ENCODE results near the gene CYP2D6. TPM values are rescaled to one million over a fixed set of nuclear protein-coding genes. Genes with fewer than 3 reads are reported as not detected.

The CYP2D6 gene
- total and polyA plus RNA-seq, 2 of the 13 experiments (the other 11 are each of a cell fraction or from before 2014, with no cell fraction given) = 1.0 to 3.7 TPM

DNA sequence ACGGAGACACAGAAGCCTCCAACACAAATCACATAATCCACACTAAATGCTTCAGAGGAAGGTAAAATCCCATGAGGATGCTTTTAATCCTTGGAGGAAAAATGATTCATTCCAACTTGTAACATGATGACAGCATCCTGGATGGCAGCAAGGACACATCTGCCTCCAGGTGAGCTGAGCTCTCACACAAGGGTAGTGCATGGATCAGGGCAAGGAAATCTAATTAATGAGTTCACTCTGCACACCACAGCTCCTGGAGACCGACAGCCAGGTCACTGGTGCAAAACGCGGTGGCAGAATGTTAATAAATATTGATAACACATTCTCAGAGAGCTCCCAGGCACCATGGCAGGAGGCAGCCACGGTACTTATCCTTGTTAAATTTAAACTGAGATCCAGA is 40.3 kb upstream of the CYP2D6 start (continued):
- no peak for TF ChIP-seq TSC22D2 (CRISPR knock-in tag; IDR thresholded peaks at IDR 0.05; ENCODE audit: borderline replicate concordance)

DNA sequence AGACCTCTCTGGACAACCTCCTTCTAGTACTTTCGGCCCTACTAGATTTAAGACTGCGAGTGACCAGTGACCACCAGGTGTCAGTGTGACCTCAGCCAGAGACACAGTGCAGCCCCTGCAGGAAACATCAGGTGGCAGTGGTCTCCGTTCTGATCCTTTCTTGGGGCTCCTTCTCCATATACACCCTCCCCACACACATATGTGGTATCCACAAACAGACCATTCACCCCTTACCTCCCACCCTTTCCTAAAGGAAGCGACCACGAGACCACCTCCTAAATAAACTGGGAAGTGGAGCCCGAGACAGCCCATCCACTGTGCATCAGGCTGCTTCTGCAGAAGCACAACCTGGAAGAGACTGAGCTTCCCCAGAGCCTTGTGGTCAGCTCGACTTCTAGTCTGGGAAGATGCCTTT is 38.5 kb upstream of the CYP2D6 start:
- H3K4me1 ChIP-seq (ENCODE audit: insufficient read depth, low read length) = peaks cover 26% of the 10 kb centered on the region
- no peaks in the 10 kb centered on the region for H3K27me3 ChIP-seq (ENCODE audit: control insufficient read depth in 1 of 2, insufficient read depth in 2 of 2, low read length in 2 of 2)
- no peaks in the 10 kb centered on the region for H3K9me3 ChIP-seq (ENCODE audit: low read length)
- no peak overlapping the region for H3K9ac ChIP-seq (ENCODE audit: insufficient read depth, low read depth, low read length)
- no peak overlapping the region for H3K4me2 ChIP-seq (ENCODE audit: low read depth, low read length)
- FAIRE-seq = peak; percentile 88
- BruUV-seq (replicated peaks) = no TSS peak
- H3K36me3 ChIP-seq (replicated peaks in 1 of 2; ENCODE audit: control insufficient read depth in 1 of 2, insufficient read depth in 2 of 2, low read length in 2 of 2) = peaks cover 27 to 40% of the 10 kb centered on the region in 2 experiments; a peak in 4 of 5 replicates
- ATAC-seq = peak; percentile 85
- peak; percentile 71 for DNase-seq (ENCODE audit: low spot score)
- CTCF ChIA-PET (ENCODE audit: low intra/inter-chr PET ratio, low total read pairs) = interaction anchor here (0.6 to 3.2 kb wide), 7 partner anchors 101 to 304 kb away, joined by 3 to 46 read pairs (median 5); partner anchors contain the start of gene TCF20
- in situ Hi-C loops (cut with HindIII; ENCODE audit: extremely low pct_ligation_motif_present, low pct_unique_long_range_greater_than_20kb) (loop anchor here (5.0 kb wide), 1 partner anchor 273 kb away; no protein-coding TSS in a partner anchor), intact Hi-C loops (cut with micrococcal nuclease; ENCODE audit: unreplicated experiment) (loop anchor here (1.0 kb wide), 2 partner anchors 145 to 269 kb away; no protein-coding TSS in a partner anchor)
- POLR2A ChIA-PET = no interaction called here
- H2AFZ ChIP-seq (ENCODE audit: low read length) = no peak overlapping the region
- H4K20me1 ChIP-seq (ENCODE audit: insufficient read depth, low read length) = peaks cover 19% of the 10 kb centered on the region; the same call in 1 of the 2 replicates
- 60% methylated on average over 7 of the region's 7 CpGs for WGBS (ENCODE audit: low lambda C conversion rate)
- no peak overlapping the region for H3K4me3 ChIP-seq (replicated peaks in 1 of 3; ENCODE audit: insufficient read depth in 1 of 3, low read depth in 2 of 3, low read length in 3 of 3)
- no peak overlapping the region for H3K27ac ChIP-seq (ENCODE audit: extremely low read length, insufficient read depth, low read length)
- H3K79me2 ChIP-seq (ENCODE audit: insufficient read depth, low read length) = peaks cover 7% of the 10 kb centered on the region
- no peak for TF ChIP-seq REXO4 (CRISPR knock-in tag; IDR thresholded peaks at IDR 0.05; ENCODE audit: borderline replicate concordance)
- TF ChIP-seq, protein P1, sequence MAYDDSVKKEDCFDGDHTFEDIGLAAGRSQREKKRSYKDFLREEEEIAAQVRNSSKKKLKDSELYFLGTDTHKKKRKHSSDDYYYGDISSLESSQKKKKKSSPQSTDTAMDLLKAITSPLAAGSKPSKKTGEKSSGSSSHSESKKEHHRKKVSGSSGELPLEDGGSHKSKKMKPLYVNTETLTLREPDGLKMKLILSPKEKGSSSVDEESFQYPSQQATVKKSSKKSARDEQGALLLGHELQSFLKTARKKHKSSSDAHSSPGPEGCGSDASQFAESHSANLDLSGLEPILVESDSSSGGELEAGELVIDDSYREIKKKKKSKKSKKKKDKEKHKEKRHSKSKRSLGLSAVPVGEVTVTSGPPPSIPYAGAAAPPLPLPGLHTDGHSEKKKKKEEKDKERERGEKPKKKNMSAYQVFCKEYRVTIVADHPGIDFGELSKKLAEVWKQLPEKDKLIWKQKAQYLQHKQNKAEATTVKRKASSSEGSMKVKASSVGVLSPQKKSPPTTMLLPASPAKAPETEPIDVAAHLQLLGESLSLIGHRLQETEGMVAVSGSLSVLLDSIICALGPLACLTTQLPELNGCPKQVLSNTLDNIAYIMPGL (CRISPR knock-in tag; IDR thresholded peaks at IDR 0.05; ENCODE audit: borderline replicate concordance in 1 of 2, low read depth in 1 of 2) = peak in 1 of 2 experiments; percentile 33; a peak in 1 of 4 replicates
- TF ChIP-seq ZNF816 (CRISPR knock-in tag; IDR thresholded peaks at IDR 0.05; ENCODE audit: borderline replicate concordance) = no peak
- no peak for TF ChIP-seq SSRP1 (CRISPR knock-in tag; IDR thresholded peaks at IDR 0.05)
- no peak for TF ChIP-seq ZNF616 (CRISPR knock-in tag; IDR thresholded peaks at IDR 0.05; ENCODE audit: low read depth)
- TF ChIP-seq HIVEP1 (CRISPR knock-in tag; IDR thresholded peaks at IDR 0.05) = no peak
- no peak for TF ChIP-seq ZNF546 (CRISPR knock-in tag; conservative IDR thresholded peaks at IDR 0.05)
- TF ChIP-seq SP1 (IDR thresholded peaks at IDR 0.05) = no peak
- no peak for TF ChIP-seq SP1 (CRISPR knock-in tag; IDR thresholded peaks at IDR 0.05)
- no peak for TF ChIP-seq ZNF530 (CRISPR knock-in tag; IDR thresholded peaks at IDR 0.05; ENCODE audit: low read depth)
- TF ChIP-seq FOSL2 (CRISPR knock-in tag; IDR thresholded peaks at IDR 0.05) = peak; percentile 40; the same call in 1 of the 2 replicates
- TF ChIP-seq RXRB (CRISPR knock-in tag; IDR thresholded peaks at IDR 0.05; ENCODE audit: borderline replicate concordance) = peak; percentile 31; the same call in 1 of the 2 replicates
- TF ChIP-seq STAG1 (CRISPR knock-in tag; IDR thresholded peaks at IDR 0.05) = peak; percentile 97
- TF ChIP-seq MATR3 (CRISPR knock-in tag; IDR thresholded peaks at IDR 0.05) = no peak
- no peak for TF ChIP-seq ZKSCAN8 (CRISPR knock-in tag; IDR thresholded peaks at IDR 0.05; ENCODE audit: borderline replicate concordance)
- TF ChIP-seq RAD21 (CRISPR knock-in tag; IDR thresholded peaks at IDR 0.05) = peak; percentile 97
- no peak for TF ChIP-seq POLR2AphosphoS5 (IDR thresholded peaks at IDR 0.05; ENCODE audit: low read depth, low read length)
- TF ChIP-seq, protein P2, sequence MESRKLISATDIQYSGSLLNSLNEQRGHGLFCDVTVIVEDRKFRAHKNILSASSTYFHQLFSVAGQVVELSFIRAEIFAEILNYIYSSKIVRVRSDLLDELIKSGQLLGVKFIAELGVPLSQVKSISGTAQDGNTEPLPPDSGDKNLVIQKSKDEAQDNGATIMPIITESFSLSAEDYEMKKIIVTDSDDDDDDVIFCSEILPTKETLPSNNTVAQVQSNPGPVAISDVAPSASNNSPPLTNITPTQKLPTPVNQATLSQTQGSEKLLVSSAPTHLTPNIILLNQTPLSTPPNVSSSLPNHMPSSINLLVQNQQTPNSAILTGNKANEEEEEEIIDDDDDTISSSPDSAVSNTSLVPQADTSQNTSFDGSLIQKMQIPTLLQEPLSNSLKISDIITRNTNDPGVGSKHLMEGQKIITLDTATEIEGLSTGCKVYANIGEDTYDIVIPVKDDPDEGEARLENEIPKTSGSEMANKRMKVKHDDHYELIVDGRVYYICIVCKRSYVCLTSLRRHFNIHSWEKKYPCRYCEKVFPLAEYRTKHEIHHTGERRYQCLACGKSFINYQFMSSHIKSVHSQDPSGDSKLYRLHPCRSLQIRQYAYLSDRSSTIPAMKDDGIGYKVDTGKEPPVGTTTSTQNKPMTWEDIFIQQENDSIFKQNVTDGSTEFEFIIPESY (CRISPR knock-in tag; IDR thresholded peaks at IDR 0.05) = peak; percentile 95
- no peak for TF ChIP-seq MBNL3 (CRISPR knock-in tag; conservative IDR thresholded peaks at IDR 0.05)
- TF ChIP-seq KLF12 (CRISPR knock-in tag; IDR thresholded peaks at IDR 0.05; ENCODE audit: borderline replicate concordance) = no peak
- no peak for TF ChIP-seq ADNP (CRISPR knock-in tag; IDR thresholded peaks at IDR 0.05)
- TF ChIP-seq MEIS2 (CRISPR knock-in tag; IDR thresholded peaks at IDR 0.05) = 0 out of 2 replicates have a peak, but pooled peaks have one; percentile 22

All from HepG2 (cell line).